ENCODE measurements around the gene CUX1.

CUX1 gene

DNA sequence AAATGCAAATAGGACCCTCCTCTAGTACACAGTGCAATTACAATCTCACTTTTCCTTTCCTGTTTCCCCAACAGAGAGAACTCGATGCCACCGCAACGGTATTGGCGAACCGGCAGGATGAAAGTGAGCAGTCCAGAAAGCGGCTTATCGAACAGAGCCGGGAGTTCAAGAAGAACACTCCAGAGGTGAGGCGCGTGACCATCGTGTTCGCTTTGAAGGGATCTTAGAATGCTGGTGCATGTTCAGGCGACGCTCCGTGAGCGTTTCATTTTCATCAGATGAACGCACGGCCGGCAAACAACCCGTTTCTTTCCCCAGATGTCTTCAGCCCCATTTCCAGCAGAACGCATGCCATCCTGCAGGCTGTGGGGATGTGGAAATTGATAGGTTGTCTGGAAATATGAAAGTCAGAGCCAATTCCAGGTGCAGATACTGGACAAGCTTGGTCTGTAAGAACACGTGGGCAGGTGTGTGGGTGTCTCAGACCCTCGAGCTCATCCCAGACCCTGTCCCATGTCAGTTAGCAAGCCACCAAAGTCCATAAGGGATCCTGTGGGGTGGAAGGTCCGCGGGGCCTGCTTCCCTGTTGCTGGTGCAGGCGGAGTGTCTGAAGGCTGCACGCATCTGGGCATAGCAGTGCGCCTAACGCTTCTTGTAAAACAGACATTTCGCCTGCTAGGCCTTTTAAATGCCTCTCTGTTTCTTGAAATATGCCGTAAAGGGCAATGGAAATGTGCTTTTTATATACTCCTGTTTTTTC is 98.8 kb downstream of the CUX1 start:
- Histone ChIP-seq H3K9ac (ENCODE audit: low read depth, low read length) (no peak overlapping the region), H3K27ac (ENCODE audit: low read length) (peak overlapping the region; percentile 9; the same call in 1 of the 2 replicates), H3K27me3 (ENCODE audit: insufficient read depth, low read length, poor library complexity) (no peaks in the 10 kb centered on the region), H3K4me1 (ENCODE audit: insufficient read depth, low read length) (no peaks in the 10 kb centered on the region), H4K20me1 (ENCODE audit: insufficient read depth, low read length) (peaks cover 61% of the 10 kb centered on the region), H3K79me2 (ENCODE audit: insufficient read depth, low read length) (peaks cover 92% of the 10 kb centered on the region), H3K4me3 (ENCODE audit: low read depth in 1 of 2, low read length in 2 of 2) (no peak overlapping the region), H3K36me3 (ENCODE audit: insufficient read depth, low read length) (peaks cover 60% of the 10 kb centered on the region), H2AFZ (ENCODE audit: low read depth, low read length) (no peak overlapping the region), H3K4me2 (ENCODE audit: insufficient read depth, low read length) (no peak overlapping the region), H3K9me3 (ENCODE audit: insufficient read depth, low read length, severe bottlenecking) (no peaks in the 10 kb centered on the region)
- DNase-seq (no peak), ATAC-seq (ENCODE audit: insufficient read depth, low read depth) (no peak)
- TF ChIP-seq, protein P1, sequence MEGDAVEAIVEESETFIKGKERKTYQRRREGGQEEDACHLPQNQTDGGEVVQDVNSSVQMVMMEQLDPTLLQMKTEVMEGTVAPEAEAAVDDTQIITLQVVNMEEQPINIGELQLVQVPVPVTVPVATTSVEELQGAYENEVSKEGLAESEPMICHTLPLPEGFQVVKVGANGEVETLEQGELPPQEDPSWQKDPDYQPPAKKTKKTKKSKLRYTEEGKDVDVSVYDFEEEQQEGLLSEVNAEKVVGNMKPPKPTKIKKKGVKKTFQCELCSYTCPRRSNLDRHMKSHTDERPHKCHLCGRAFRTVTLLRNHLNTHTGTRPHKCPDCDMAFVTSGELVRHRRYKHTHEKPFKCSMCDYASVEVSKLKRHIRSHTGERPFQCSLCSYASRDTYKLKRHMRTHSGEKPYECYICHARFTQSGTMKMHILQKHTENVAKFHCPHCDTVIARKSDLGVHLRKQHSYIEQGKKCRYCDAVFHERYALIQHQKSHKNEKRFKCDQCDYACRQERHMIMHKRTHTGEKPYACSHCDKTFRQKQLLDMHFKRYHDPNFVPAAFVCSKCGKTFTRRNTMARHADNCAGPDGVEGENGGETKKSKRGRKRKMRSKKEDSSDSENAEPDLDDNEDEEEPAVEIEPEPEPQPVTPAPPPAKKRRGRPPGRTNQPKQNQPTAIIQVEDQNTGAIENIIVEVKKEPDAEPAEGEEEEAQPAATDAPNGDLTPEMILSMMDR (IDR thresholded peaks at IDR 0.05; ENCODE audit: borderline replicate concordance, extremely low read depth, low read length, poor library complexity, severe bottlenecking), result no peak
- TF ChIP-seq EZH2 (IDR thresholded peaks at IDR 0.05; ENCODE audit: borderline replicate concordance, low read depth, low read length, severe bottlenecking), result no peak

DNA sequence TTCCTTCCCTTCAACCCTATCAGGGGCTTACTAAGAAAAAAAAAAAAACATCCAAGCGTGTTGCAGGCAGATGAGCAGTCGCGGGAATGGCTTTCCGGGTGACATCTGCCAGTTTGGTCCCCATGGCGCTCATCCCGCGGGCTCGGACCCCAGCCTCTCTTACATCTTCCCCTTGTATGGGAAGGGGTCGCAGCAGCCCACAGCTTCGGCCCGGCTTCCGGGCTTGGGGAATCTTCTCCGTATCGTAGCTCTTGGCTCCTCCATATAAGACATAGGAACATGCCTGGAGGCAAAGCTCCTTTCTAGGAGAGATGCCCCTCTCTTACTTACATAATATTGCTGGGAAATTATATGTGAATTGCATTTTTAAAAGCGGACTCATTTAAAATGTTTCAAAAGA is 99.5 kb downstream of the CUX1 start:
- ATAC-seq (ENCODE audit: insufficient read depth, low read depth) (no peak), DNase-seq (no peak)
- Histone ChIP-seq H3K27me3 (ENCODE audit: insufficient read depth, low read length, poor library complexity) (no peaks in the 10 kb centered on the region), H3K36me3 (ENCODE audit: insufficient read depth, low read length) (peaks cover 55% of the 10 kb centered on the region), H4K20me1 (ENCODE audit: insufficient read depth, low read length) (peaks cover 54% of the 10 kb centered on the region), H3K9me3 (ENCODE audit: insufficient read depth, low read length, severe bottlenecking) (no peaks in the 10 kb centered on the region), H2AFZ (ENCODE audit: low read depth, low read length) (no peak overlapping the region), H3K4me3 (ENCODE audit: low read depth in 1 of 2, low read length in 2 of 2) (no peak overlapping the region), H3K9ac (ENCODE audit: low read depth, low read length) (no peak overlapping the region), H3K79me2 (ENCODE audit: insufficient read depth, low read length) (peaks cover 91% of the 10 kb centered on the region), H3K27ac (ENCODE audit: low read length) (no peak overlapping the region), H3K4me1 (ENCODE audit: insufficient read depth, low read length) (no peaks in the 10 kb centered on the region), H3K4me2 (ENCODE audit: insufficient read depth, low read length) (no peak overlapping the region)
- TF ChIP-seq EZH2 (IDR thresholded peaks at IDR 0.05; ENCODE audit: borderline replicate concordance, low read depth, low read length, severe bottlenecking), result no peak
- TF ChIP-seq, protein P1 (IDR thresholded peaks at IDR 0.05; ENCODE audit: borderline replicate concordance, extremely low read depth, low read length, poor library complexity, severe bottlenecking), result no peak

DNA sequence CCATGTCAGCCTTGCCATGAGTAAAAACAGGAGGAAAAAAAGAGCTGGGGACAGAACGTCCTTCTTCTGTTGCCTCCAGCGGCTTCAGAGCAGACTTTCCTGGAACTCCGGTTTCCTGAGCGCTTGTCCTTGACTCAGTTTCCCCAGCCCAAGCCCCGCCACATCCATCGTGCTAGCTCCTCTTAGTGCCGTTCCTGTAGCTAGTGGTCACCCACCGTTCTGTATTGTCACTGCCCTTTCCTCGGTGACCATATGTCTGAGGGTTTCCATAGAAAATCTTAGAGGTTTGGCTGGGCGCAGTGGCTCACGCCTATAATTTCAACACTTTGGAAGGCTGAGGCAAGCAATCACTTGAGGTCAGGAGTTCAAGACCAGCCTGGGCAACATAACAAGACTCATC is 100.1 kb downstream of the CUX1 start:
- no peaks in the 10 kb centered on the region for H3K27me3 ChIP-seq (ENCODE audit: insufficient read depth, low read length, poor library complexity)
- peaks cover 91% of the 10 kb centered on the region for H3K79me2 ChIP-seq (ENCODE audit: insufficient read depth, low read length)
- H2AFZ ChIP-seq (ENCODE audit: low read depth, low read length), result no peak overlapping the region
- H3K9me3 ChIP-seq (ENCODE audit: insufficient read depth, low read length, severe bottlenecking), result no peaks in the 10 kb centered on the region
- ATAC-seq (ENCODE audit: insufficient read depth, low read depth), result no peak
- H3K27ac ChIP-seq (ENCODE audit: low read length), result no peak overlapping the region
- no peak for TF ChIP-seq EZH2 (IDR thresholded peaks at IDR 0.05; ENCODE audit: borderline replicate concordance, low read depth, low read length, severe bottlenecking)
- TF ChIP-seq, protein P1 (IDR thresholded peaks at IDR 0.05; ENCODE audit: borderline replicate concordance, extremely low read depth, low read length, poor library complexity, severe bottlenecking), result no peak
- no peaks in the 10 kb centered on the region for H3K4me1 ChIP-seq (ENCODE audit: insufficient read depth, low read length)
- DNase-seq, result no peak
- no peak overlapping the region for H3K4me2 ChIP-seq (ENCODE audit: insufficient read depth, low read length)
- no peak overlapping the region for H3K4me3 ChIP-seq (ENCODE audit: low read depth in 1 of 2, low read length in 2 of 2)
- H3K9ac ChIP-seq (ENCODE audit: low read depth, low read length), result no peak overlapping the region
- peaks cover 53% of the 10 kb centered on the region for H4K20me1 ChIP-seq (ENCODE audit: insufficient read depth, low read length)
- peaks cover 60% of the 10 kb centered on the region for H3K36me3 ChIP-seq (ENCODE audit: insufficient read depth, low read length)
